Activated T-helper 9 cell treated with anti-CD3 and anti-CD28 coated beads, Interleukin-2, amount 50 U/mL, for 16 hours (primary cell): ENCODE data around the gene HBG1.

ENCODE experiments used
- DNase-seq: peaks from one replicate; pipeline ENCODE4 v3.0.0-alpha.2; 2020; ENCODE audit warnings: low read depth

HBG1 gene

GRCh38 chr11:5225480-5225871 lies 24.2 kb downstream of the HBG1 start:
- no peak for DNase-seq

DNA sequence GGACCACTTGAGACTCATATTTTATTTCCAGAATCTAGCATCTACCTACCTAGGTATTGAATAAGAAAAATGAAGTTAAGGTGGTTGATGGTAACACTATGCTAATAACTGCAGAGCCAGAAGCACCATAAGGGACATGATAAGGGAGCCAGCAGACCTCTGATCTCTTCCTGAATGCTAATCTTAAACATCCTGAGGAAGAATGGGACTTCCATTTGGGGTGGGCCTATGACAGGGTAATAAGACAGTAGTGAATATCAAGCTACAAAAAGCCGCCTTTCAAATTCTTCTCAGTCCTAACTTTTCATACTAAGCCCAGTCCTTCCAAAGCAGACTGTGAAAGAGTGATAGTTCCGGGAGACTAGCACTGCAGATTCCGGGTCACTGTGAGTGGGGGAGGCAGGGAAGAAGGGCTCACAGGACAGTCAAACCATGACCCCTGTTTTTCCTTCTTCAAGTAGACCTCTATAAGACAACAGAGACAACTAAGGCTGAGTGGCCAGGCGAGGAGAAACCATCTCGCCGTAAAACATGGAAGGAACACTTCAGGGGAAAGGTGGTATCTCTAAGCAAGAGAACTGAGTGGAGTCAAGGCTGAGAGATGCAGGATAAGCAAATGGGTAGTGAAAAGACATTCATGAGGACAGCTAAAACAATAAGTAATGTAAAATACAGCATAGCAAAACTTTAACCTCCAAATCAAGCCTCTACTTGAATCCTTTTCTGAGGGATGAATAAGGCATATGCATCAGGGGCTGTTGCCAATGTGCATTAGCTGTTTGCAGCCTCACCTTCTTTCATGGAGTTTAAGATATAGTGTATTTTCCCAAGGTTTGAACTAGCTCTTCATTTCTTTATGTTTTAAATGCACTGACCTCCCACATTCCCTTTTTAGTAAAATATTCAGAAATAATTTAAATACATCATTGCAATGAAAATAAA lies 24.8 kb downstream of the HBG1 start:
- no peak for DNase-seq

GRCh38 chr11:5223686-5224085 lies 26.0 kb downstream of the HBG1 start:
- no peak for DNase-seq

DNA sequence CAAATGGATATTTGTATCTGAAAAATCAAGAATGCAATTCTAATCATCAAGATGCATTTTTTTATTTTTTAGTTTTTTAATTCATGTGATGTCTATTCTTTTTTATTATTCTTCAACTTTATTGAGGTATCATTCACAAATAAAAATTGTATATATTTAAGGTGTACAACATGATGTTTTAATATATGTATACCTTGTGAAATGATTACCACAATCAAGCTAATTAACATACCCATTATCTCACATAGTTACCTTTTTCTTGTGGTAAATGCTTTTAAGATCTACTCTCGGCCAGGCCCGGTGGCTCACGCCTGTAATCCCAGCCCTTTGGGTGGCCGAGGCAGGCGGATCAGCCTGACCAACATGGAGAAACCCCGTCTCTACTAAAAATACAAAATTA lies 26.5 kb downstream of the HBG1 start:
- DNase-seq: no peak

- no peak for DNase-seq
Measured at GRCh38 chr11:5210376-5210885, 39.2 kb downstream of the HBG1 start.

DNA sequence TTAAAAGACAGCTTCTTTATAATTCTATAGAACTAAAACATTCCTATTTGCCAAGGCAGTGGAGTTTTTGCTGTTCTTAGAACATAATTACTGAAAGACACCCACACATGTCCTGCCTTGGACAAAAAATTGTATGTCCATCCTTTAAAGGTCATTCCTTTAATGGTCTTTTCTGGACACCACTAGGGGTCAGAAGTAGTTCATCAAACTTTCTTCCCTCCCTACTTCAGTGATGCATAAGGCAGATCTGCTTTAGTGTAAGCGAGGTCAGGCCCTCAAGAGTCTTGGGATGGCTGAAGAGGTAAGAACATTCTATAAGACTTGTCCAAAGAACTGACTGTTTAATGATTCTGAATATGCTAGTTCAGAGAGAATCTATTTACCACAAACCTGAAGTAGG lies 44.9 kb downstream of the HBG1 start:
- no peak for DNase-seq

- DNase-seq: no peak
Measured at GRCh38 chr11:5203366-5203765, 46.3 kb downstream of the HBG1 start.

DNA sequence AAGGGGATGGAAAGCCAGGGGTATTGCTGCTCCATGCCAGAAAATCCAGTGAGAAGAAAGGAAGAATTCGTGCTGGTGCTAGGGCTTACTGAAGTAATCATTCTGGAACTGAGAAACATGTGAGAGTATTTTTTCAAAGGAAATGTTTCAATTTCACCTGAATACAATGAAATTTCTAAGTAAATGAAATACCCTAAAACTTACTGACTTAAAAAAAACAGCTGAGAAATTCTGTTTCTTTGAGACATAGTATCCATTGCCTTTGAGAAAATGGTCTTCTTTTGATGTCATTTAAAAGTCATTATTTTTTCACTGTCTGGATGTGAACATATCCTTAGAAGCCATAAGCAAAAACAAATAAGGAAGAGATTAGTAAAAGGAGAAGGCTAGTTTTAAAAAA lies 49.1 kb downstream of the HBG1 start, which contains the start of gene OR51V1:
TSS of gene OR51V1 (minus strand) at position 101 of the 400 bp plus-strand sequence. CDS start at position 101, 0 bp downstream.
- DNase-seq: no peak

DNA sequence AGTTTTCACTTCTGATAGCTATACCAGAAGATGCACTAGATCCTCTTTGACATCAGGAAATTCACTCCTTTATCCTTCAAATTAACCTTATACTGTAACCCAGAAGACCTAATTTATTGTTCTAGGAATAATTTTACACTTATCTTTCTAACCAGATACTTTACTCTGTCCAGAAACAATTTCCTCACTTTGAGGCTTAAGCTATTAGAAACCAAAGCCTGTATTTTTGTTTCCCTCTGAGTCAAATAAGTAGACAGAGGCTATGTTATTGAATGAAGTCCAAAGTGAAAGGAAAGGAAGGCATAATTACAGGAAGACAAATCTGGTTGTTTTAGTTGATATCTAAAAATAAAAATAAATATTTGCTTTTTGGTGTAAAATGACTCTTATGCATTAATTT lies 51.4 kb downstream of the HBG1 start:
- no peak for DNase-seq
